Endothelial cell of umbilical vein (primary cell): ENCODE measurements around the gene DGCR6L.
"Not testable (repeated sequence)": the region's sequence is repeated elsewhere in the genome, so short reads cannot be mapped to it uniquely, and the experiment has no call there.

Experiments used
- CTCF ChIP-seq, 2 donors: IDR thresholded peaks; 1 replicate in 1 of 2; 2 replicates in 1 of 2; pipeline ENCODE4 v1.5.1; 2011; ENCODE audit warnings: low read length in 2 of 2, mild to moderate bottlenecking in 2 of 2, moderate library complexity in 2 of 2, control low read depth in 1 of 2, inconsistent platforms in 1 of 2, low read depth in 1 of 2; ENCODE audit not compliant: insufficient read depth in 1 of 2; ENCODE audit errors: extremely low read depth in 1 of 2
- POLR2A ChIP-seq: IDR thresholded peaks from 2 replicates; pipeline ENCODE4 v1.6.1; 2012; ENCODE audit warnings: low read depth, mild to moderate bottlenecking, control low read depth, low read length
- POLR2AphosphoS5 ChIP-seq: IDR thresholded peaks from 2 replicates; pipeline ENCODE4 v1.6.1; 2012; ENCODE audit warnings: low read depth, mild to moderate bottlenecking, control low read depth, low read length, moderate library complexity; ENCODE audit not compliant: insufficient read depth

- TF ChIP-seq CTCF (IDR thresholded peaks at IDR 0.05; ENCODE audit: extremely low read depth in 1 of 2, insufficient read depth in 1 of 2, low read depth in 1 of 2, low read length in 2 of 2); POLR2A; POLR2AphosphoS5: not testable (repeated sequence)
These were observed 50.7 kb downstream of the DGCR6L start for GRCh38 chr22:20269201-20269600.
